T-helper 2 cell treated with Interferon-gamma antibody and Interleukin-4, amounts not matched to agents 5 μg/mL and 100 μg/mL, for 36 hours (primary cell): ENCODE results near the gene LRRC70.

Experiments
- DNase-seq: peaks from one replicate; pipeline ENCODE4 v3.0.0; 2021; ENCODE audit warnings: low spot score
- H3K27ac Mint-ChIP-seq: one replicate; pipeline ENCODE4 v1.8.0; 2021; ENCODE audit warnings: mild to moderate bottlenecking, mixed read lengths
- H3K27me3 Mint-ChIP-seq: one replicate; pipeline ENCODE4 v1.8.0; 2021; ENCODE audit warnings: low read depth, mixed read lengths
- H3K36me3 Mint-ChIP-seq: one replicate; pipeline ENCODE4 v1.8.0; 2021; ENCODE audit warnings: low read depth, mixed read lengths
- H3K4me1 Mint-ChIP-seq: one replicate; pipeline ENCODE4 v1.8.0; 2021; ENCODE audit warnings: low read depth, mixed read lengths
- H3K4me3 Mint-ChIP-seq: one replicate; pipeline ENCODE4 v1.8.0; 2022; ENCODE audit warnings: mild to moderate bottlenecking, moderate library complexity, mixed read lengths
- H3K9me3 Mint-ChIP-seq: one replicate; pipeline ENCODE4 v1.8.0; 2021; ENCODE audit warnings: mixed read lengths

LRRC70 gene, protein sequence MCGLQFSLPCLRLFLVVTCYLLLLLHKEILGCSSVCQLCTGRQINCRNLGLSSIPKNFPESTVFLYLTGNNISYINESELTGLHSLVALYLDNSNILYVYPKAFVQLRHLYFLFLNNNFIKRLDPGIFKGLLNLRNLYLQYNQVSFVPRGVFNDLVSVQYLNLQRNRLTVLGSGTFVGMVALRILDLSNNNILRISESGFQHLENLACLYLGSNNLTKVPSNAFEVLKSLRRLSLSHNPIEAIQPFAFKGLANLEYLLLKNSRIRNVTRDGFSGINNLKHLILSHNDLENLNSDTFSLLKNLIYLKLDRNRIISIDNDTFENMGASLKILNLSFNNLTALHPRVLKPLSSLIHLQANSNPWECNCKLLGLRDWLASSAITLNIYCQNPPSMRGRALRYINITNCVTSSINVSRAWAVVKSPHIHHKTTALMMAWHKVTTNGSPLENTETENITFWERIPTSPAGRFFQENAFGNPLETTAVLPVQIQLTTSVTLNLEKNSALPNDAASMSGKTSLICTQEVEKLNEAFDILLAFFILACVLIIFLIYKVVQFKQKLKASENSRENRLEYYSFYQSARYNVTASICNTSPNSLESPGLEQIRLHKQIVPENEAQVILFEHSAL

DNA sequence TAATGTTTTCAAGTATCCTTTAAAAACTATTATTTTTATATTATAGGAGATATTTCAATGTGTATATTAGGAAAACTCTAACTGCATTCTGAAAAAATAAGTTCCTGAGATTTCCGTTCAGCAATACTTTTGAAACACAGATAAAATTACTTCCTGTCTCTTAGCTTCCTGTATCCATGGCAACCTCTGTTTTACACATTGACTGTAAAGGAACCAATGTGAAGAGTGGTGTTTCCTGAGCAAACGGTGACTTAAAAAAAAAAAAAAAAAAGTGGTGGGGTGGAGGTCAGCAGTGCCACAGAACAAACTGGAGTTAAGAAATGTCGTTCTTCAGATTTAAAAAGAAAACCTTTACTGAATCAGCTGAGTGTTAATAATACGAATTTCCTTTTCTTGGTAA, at the start of gene LRRC70:
Gene LRRC70 (plus strand): TSS at position 280 of the 400 bp plus-strand sequence. CDS start 620 bp downstream, outside the sequence.
- Mint-ChIP-seq H3K9me3 (peaks cover 5% of the 10 kb centered on the region), H3K27me3 (no peaks in the 10 kb centered on the region), H3K4me1 (peaks cover 44% of the 10 kb centered on the region), H3K27ac (peak within 1 kb of the TSS; percentile 80), H3K4me3 (peak within 1 kb of the TSS; percentile 60), H3K36me3 (peaks cover 13% of the 10 kb centered on the region)
- DNase-seq: peak; percentile 16

DNA sequence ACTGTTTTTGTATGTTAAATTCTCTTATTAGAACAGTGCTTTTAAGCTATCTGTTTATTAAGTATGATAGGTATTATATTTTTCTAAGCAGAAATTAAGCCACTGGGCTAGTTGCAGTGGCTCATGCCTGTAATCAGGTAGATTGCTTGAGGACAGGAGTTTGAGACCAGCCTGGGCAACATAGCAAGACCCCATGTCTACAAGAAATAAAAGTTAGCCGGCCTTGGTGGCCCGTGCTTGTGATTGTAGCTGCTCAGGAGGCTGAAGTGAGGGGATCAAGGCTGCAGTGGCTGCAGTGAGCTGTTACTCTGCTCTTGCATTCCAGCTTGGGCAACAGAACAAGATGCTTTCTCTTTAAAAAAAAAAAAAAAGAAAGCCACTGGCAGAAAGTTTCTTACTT, 45.0 kb upstream of the LRRC70 start:
- Mint-ChIP-seq H3K27ac (no peak overlapping the region), H3K4me1 (peaks cover 3% of the 10 kb centered on the region), H3K27me3 (no peaks in the 10 kb centered on the region), H3K4me3 (no peak overlapping the region), H3K36me3 (peaks cover 22% of the 10 kb centered on the region), H3K9me3 (peaks cover 4% of the 10 kb centered on the region)
- DNase-seq: no peak

DNA sequence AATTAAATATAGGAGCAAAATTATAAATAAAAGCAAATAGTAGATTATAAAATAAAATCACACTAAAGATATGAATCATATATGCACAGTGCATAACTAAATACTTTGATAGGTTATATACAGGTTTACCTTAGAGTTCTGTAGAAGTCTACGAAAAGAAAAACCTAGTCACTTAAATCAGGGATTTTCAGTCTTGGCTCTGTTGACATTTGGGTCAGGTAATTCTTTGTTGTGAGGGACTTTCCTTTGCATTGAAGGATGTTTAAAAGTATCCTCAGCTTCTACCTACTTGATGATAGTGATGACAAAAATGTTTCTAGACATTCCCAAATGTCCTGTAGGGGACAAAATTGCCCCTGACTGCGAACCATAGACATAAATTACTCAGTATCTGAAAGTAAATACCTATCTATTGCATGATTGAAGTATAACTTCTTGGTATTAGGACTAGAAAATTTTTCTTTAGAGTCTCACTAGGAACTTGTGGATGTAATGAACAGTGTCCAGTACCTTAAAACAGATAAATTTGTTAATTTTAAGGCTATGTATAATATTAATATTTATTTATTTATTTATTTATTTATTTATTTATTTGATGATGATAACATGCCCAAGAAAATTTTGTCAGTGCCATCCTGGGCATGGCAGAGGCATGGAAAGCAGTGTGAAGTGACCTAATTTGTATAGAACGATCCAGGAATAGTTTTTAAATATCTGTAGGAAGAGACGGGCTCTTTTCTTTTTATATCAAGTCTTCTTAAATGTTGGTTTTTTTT, 44.0 kb upstream of the LRRC70 start:
- H3K4me1 Mint-ChIP-seq: peaks cover 3% of the 10 kb centered on the region
- peaks cover 30% of the 10 kb centered on the region for H3K36me3 Mint-ChIP-seq
- no peak overlapping the region for H3K4me3 Mint-ChIP-seq
- no peak for DNase-seq
- no peaks in the 10 kb centered on the region for H3K27me3 Mint-ChIP-seq
- H3K9me3 Mint-ChIP-seq: peaks cover 7% of the 10 kb centered on the region
- H3K27ac Mint-ChIP-seq: no peak overlapping the region

DNA sequence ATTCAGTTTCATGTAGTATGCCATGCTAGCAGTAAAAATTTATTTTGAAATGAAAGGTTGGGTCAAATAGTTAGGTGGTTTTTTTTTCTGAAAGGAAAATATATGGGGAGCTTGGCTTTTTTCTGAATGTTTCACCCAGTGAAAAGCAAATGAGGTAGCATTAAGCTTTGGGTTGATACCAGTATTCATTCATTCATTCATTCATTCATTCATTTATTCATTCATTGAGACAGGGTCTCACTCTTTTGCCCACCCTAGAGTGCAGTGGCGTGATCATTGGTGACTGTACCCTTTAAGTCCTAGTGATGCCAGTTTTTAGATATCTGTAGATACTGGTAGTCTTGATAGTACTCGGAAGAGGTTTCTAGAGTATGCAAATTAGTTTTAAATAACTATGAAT, 42.4 kb upstream of the LRRC70 start:
- no peak overlapping the region for H3K27ac Mint-ChIP-seq
- H3K4me1 Mint-ChIP-seq: peaks cover 3% of the 10 kb centered on the region
- no peaks in the 10 kb centered on the region for H3K27me3 Mint-ChIP-seq
- peaks cover 7% of the 10 kb centered on the region for H3K9me3 Mint-ChIP-seq
- DNase-seq: no peak
- H3K36me3 Mint-ChIP-seq: peaks cover 34% of the 10 kb centered on the region
- H3K4me3 Mint-ChIP-seq: no peak overlapping the region

DNA sequence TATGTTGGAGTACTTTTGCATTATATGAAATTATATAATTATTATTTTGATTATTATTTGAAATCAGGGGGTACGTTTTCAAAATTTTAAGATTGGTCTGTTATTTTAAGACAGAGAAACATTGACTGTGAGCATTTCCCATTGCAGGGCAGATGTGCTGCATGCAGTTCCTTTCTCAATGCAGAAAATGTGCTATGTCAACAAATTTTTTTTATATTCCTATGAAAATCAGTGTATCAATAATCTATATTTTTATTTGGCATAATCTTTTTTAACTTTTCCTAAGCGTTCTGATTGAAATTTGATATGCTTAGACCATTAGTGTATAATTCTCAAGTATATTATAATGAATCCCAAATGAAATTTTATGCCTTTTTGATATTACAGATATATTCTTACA, 41.8 kb upstream of the LRRC70 start:
- no peak overlapping the region for H3K4me3 Mint-ChIP-seq

DNA sequence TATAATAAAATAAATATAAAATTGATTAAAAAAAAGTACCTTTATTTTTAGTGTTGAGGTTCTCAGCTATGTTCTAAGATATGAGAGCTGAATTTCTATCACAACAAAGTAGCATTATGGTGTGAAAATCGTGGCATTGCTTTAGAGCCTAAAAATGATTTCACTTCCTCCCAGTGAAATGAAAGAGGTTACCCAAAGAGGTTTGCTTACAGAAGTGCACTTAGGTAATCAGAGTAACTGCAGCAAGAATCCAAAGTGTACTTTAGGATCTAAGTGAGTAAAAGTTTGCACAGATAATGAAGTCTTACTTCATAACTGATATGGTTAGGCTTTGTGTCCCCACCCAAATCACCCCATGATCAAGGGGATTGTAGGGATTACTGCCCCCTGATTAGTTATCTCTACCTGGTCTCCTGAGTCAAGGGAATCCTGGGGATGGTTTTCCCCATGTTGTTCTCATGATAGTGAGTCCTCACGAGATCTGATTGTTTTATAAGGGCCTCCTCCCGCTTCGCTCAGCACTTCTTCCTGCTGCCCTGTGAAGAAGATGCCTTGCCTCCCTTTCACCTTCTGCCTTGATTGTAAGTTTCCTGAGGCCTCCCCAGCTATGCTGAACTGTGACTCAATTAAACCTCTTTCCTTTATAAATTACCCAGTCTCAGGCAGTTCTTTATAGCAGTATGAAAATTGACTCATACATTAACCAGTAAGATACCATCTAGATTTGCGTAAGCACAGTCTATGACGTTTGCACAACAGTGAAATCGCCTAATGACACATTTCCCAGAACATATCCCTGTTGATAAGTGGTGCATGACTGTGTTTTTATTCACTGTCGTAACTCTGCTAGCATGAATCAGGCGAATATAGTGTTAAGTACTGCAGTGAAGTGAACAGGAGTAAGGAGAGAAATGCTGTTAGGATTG, 40.3 kb upstream of the LRRC70 start:
- Mint-ChIP-seq H3K27ac (no peak overlapping the region), H3K4me1 (peaks cover 3% of the 10 kb centered on the region), H3K27me3 (no peaks in the 10 kb centered on the region), H3K9me3 (peaks cover 7% of the 10 kb centered on the region), H3K4me3 (no peak overlapping the region), H3K36me3 (peaks cover 30% of the 10 kb centered on the region)
- peak; percentile 42 for DNase-seq

More for the DNA sequence above, 41.8 kb upstream of the LRRC70 start:
- peaks cover 7% of the 10 kb centered on the region for H3K9me3 Mint-ChIP-seq
- H3K27me3 Mint-ChIP-seq: no peaks in the 10 kb centered on the region
- peaks cover 29% of the 10 kb centered on the region for H3K36me3 Mint-ChIP-seq
- no peak overlapping the region for H3K27ac Mint-ChIP-seq
- DNase-seq: no peak
- peaks cover 3% of the 10 kb centered on the region for H3K4me1 Mint-ChIP-seq

DNA sequence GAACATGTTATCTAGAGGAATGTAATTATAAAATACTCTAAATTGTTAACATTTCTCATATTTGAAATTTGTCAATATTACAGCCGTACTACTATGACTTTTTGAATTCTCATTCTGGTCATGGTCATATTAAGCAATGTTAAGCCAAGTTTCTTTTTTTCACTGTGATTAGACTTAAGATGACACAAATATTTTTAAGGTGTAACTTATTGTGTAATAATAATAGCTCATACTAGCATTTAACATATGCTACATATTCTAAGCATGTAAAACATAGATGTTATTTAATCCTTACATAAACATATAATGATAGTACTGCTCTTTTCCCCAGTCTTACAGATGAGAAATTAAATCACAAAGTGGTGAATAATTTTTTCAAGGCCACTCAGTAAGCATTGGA, 35.9 kb upstream of the LRRC70 start:
- Mint-ChIP-seq H3K36me3 (peaks cover 48% of the 10 kb centered on the region), H3K27ac (no peak overlapping the region), H3K9me3 (peaks cover 12% of the 10 kb centered on the region), H3K4me1 (peaks cover 3% of the 10 kb centered on the region), H3K27me3 (no peaks in the 10 kb centered on the region), H3K4me3 (no peak overlapping the region)
- DNase-seq: no peak

DNA sequence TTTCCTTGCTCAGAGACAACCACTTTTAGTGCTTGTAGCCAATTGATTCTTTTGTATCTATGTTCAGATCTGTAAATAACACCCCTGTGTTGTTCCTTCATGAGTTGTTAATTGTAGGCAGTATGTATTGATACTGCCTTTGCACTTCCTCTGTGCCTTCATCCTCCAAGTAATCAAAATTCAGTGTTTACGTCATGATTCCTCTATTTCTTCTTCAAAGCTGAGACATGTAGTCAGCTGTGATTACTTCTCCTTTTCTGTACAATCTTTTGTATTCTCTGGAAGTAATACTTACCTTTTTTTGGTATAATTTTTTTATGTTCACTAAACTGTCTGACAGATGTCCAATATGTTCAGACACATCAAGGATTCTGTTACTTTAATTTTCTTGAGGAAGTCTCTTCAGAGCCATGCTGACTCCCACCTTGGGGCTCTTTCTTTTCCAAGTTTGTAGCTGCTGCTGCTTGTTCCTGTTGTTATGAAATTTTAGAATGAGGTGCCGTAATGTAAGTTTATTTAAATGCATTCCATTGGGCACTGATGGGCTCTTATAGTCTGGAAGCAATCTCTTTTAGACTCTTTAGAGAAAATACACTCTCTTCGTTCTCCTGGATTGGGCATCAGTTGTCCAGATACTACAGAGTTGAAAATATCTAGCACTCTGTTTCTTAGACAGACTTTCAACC, 30.5 kb upstream of the LRRC70 start:
- Mint-ChIP-seq H3K4me1 (no peaks in the 10 kb centered on the region), H3K27me3 (no peaks in the 10 kb centered on the region), H3K9me3 (peaks cover 6% of the 10 kb centered on the region), H3K27ac (no peak overlapping the region), H3K36me3 (peaks cover 22% of the 10 kb centered on the region), H3K4me3 (no peak overlapping the region)
- no peak for DNase-seq

DNA sequence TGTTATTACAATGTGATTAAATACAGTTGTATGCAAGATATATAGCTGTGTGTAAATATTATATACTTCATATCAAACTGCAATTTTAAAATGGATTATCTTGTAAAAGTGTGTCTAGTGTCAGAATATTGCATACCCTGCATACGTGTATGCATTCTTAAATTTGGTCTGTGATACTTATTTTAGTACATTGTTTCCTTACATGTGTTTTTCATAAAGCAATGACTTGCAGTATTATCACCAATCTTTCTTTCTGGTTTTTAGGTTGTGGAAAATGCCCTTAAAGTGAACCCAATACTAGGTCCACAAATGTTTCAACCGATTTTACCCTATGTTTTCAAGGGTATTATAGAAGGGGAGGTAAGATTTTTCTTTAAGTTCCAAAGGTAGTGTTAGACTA, 28.5 kb upstream of the LRRC70 start:
- Mint-ChIP-seq H3K36me3 (peaks cover 10% of the 10 kb centered on the region), H3K4me1 (no peaks in the 10 kb centered on the region), H3K27ac (no peak overlapping the region), H3K27me3 (no peaks in the 10 kb centered on the region), H3K9me3 (no peaks in the 10 kb centered on the region), H3K4me3 (no peak overlapping the region)
- no peak for DNase-seq

DNA sequence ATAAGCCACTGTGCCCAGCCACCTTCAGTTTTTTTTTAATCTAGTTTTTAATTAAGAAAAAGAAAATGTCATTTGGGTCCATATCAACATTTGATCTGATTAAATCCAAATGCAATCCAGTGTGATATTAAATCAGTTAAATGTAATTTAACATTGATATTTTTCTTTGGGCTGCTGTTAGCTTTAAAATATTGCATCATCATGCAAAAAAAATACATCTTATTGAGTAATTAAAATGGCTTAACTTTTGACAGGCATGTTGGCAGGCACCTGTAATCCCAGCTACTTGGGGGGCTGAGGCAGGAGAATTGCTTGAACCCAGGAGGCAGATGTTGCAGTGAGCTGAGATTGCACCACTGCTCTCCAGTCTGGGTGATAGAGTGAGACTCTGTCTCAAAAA, 22.7 kb upstream of the LRRC70 start:
- Mint-ChIP-seq H3K27ac (no peak overlapping the region), H3K27me3 (no peaks in the 10 kb centered on the region), H3K4me1 (no peaks in the 10 kb centered on the region), H3K36me3 (peaks cover 14% of the 10 kb centered on the region), H3K4me3 (no peak overlapping the region), H3K9me3 (no peaks in the 10 kb centered on the region)
- DNase-seq: no peak

DNA sequence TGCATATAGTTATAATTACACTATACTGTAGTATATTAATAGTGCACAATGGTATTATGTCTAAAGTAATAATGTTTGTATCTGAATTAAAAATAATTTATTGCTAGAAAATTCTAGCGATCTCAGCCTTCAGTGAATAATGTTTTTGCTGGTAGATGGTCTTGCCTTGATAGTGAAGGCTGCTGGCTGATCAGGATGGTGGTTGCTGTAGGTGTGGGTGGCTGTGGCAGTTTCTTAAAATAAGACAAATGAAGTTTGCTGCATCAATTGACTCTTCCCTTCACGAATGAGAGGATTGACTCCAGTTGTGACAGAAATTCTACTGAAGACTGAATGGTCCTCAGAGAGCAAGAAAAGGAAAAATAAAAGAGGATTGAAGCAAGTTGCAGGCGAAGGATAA, 19.7 kb upstream of the LRRC70 start:
- Mint-ChIP-seq H3K36me3 (peaks cover 18% of the 10 kb centered on the region), H3K4me3 (no peak overlapping the region), H3K27me3 (no peaks in the 10 kb centered on the region), H3K9me3 (no peaks in the 10 kb centered on the region), H3K4me1 (no peaks in the 10 kb centered on the region), H3K27ac (no peak overlapping the region)
- no peak for DNase-seq

DNA sequence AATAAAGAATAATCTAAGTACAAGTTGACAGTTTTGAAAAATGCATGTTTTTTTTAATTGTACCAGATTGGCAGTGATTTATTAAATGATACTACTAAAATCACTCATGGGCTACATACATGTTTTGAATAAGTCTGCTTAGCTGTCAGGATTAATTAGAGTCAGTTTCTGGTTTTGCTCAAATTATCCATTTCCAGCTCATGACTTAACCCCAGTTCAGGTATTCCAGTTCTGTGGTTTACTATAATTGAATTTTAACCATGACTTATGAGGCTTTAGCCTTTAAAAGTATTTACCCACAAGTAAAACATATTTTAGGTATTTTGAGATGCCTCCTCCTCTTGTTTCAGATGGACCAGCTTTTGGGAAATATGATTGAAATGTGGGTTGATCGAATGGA, 17.8 kb upstream of the LRRC70 start:
- DNase-seq: no peak
- H3K4me1 Mint-ChIP-seq: no peaks in the 10 kb centered on the region
- peaks cover 5% of the 10 kb centered on the region for H3K9me3 Mint-ChIP-seq
- H3K4me3 Mint-ChIP-seq: no peak overlapping the region
- peaks cover 22% of the 10 kb centered on the region for H3K36me3 Mint-ChIP-seq
- no peaks in the 10 kb centered on the region for H3K27me3 Mint-ChIP-seq
- H3K27ac Mint-ChIP-seq: no peak overlapping the region

DNA sequence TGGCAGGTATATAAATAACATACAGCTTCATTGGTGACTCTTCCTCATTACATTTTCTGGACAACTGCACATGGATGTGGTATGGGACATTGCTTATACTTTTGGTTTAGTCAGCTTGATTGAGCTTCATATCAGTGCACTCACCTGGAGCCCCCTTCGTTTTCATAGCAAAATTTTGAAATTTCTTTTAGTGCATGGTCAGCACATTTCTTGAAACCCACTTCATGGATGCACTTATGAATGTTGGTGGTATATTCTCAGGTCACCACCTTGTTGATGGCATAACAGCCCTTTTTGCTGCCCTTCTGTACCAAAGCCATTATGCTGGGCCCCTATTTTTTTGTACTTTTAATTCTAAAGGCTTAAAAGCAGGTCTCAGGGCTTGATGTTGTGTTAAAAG, 16.7 kb upstream of the LRRC70 start:
- peaks cover 26% of the 10 kb centered on the region for H3K36me3 Mint-ChIP-seq
- H3K27me3 Mint-ChIP-seq: no peaks in the 10 kb centered on the region
- DNase-seq: no peak
- no peaks in the 10 kb centered on the region for H3K4me1 Mint-ChIP-seq
- peaks cover 11% of the 10 kb centered on the region for H3K9me3 Mint-ChIP-seq
- H3K4me3 Mint-ChIP-seq: no peak overlapping the region
- H3K27ac Mint-ChIP-seq: no peak overlapping the region
